ENCODE measurements around the gene GTF2A1.

DNA sequence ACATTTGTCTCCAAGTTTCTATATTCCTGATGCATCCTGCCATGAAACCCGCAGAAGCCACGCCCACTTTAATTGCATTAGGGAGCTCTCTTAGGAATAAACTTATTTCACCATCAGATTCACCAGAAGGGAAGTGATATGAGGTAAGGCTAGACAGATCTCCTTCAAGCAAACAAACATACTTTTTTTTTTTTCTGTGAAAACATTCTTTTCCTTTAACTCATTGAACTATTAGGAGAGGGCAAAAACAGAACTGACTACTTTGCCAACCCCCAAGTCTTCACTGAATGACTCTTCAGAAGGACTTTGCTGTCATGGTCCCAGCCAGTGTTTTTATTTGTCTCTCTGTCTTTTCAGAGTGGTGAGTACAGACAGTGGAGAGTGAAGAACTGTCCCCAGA, 48.4 kb downstream of the GTF2A1 start:
- TF ChIP-seq, protein P1, sequence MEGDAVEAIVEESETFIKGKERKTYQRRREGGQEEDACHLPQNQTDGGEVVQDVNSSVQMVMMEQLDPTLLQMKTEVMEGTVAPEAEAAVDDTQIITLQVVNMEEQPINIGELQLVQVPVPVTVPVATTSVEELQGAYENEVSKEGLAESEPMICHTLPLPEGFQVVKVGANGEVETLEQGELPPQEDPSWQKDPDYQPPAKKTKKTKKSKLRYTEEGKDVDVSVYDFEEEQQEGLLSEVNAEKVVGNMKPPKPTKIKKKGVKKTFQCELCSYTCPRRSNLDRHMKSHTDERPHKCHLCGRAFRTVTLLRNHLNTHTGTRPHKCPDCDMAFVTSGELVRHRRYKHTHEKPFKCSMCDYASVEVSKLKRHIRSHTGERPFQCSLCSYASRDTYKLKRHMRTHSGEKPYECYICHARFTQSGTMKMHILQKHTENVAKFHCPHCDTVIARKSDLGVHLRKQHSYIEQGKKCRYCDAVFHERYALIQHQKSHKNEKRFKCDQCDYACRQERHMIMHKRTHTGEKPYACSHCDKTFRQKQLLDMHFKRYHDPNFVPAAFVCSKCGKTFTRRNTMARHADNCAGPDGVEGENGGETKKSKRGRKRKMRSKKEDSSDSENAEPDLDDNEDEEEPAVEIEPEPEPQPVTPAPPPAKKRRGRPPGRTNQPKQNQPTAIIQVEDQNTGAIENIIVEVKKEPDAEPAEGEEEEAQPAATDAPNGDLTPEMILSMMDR (conservative IDR thresholded peaks at IDR 0.05), result no peak
- no peak for TF ChIP-seq EZH2 (IDR thresholded peaks at IDR 0.05; ENCODE audit: low read depth)

Data from PC-9 (cell line).